Panc1 (cell line): ENCODE data around the gene TMOD2. TPM values are rescaled to one million over a fixed set of nuclear protein-coding genes. Genes with fewer than 3 reads are reported as not detected.

Experiments used
- ATAC-seq: fragments of 200-7000 bp; cut with Tn5 transposase; 2 replicates; pipeline ENCODE4 v1.9.1; 2020; ENCODE audit warnings: mild to moderate bottlenecking, moderate library complexity
- BruUV-seq: library from RNA; stranded (reverse); fragments of 400-500 nt; replicated peaks from 2 replicates; lab custom pipeline; 2021; lab: Mats Ljungman, UMichigan
- CTCF ChIA-PET: fragments of 300-600 bp; sonication (Branson Sonifier 250); formaldehyde crosslinking; loops from one replicate; lab custom pipeline; 2022; ENCODE audit warnings: antibody characterized with exemption; lab: Charles Lee
- POLR2A ChIA-PET: fragments of 300-600 bp; sonication (Branson Sonifier 250); formaldehyde crosslinking; loops from one replicate; lab custom pipeline; 2022; ENCODE audit warnings: antibody characterized with exemption; lab: Charles Lee
- DNase-seq: peaks from one replicate; pipeline ENCODE4 v3.0.0-alpha.2; 2010; ENCODE audit warnings: low read depth, low spot score
- H3K27ac ChIP-seq: 2 replicates; pipeline ENCODE4 v1.5.1; 2011; ENCODE audit warnings: mild to moderate bottlenecking, low read length, inconsistent platforms
- H3K27me3 ChIP-seq: fragments of 200-500 bp; sonication (Bioruptor generic); 2 replicates; pipeline ENCODE4 v1.6.0; 2014; ENCODE audit warnings: low read length, inconsistent platforms; ENCODE audit not compliant: control insufficient read depth, insufficient read depth
- H3K36me3 ChIP-seq: fragments of 200-500 bp; sonication (Bioruptor generic); 2 replicates; pipeline ENCODE4 v1.5.1; 2014; ENCODE audit warnings: inconsistent platforms, mild to moderate bottlenecking, low read length, moderate library complexity; ENCODE audit not compliant: control insufficient read depth, insufficient read depth
- H3K4me1 ChIP-seq: 2 replicates; pipeline ENCODE4 v1.5.1; 2011; ENCODE audit warnings: inconsistent platforms, mild to moderate bottlenecking, low read length, moderate library complexity; ENCODE audit not compliant: control insufficient read depth, insufficient read depth
- H3K4me3 ChIP-seq, 2 experiments: 2 replicates each; pipeline ENCODE4 v1.5.1; 2011 to 2012; ENCODE audit warnings: low read depth in 2 of 2, low read length in 2 of 2, mild to moderate bottlenecking in 2 of 2, inconsistent platforms in 1 of 2, moderate library complexity in 1 of 2
- H3K9me3 ChIP-seq: fragments of 200-500 bp; sonication (Bioruptor generic); 2 replicates; pipeline ENCODE4 v1.5.1; 2014; ENCODE audit warnings: low read depth, mild to moderate bottlenecking, inconsistent platforms, low read length, moderate library complexity; ENCODE audit not compliant: control insufficient read depth, insufficient read depth
- CTCF ChIP-seq: fragments of 450-650 bp; IDR thresholded peaks from 2 replicates; pipeline ENCODE4 v1.5.1; 2017; ENCODE audit warnings: mild to moderate bottlenecking
- POLR2AphosphoS5 ChIP-seq: IDR thresholded peaks from 2 replicates; pipeline ENCODE4 v1.6.1; 2012; ENCODE audit warnings: mild to moderate bottlenecking, low read depth, low read length, moderate library complexity
- SIN3A ChIP-seq: IDR thresholded peaks from 2 replicates; pipeline ENCODE4 v1.6.1; 2012; ENCODE audit warnings: low read depth, mild to moderate bottlenecking, low read length, moderate library complexity, borderline replicate concordance; ENCODE audit not compliant: insufficient read depth
- TCF7L2 ChIP-seq: IDR thresholded peaks from 2 replicates; pipeline ENCODE4 v1.6.1; 2011; ENCODE audit warnings: mild to moderate bottlenecking, low read depth, low read length, inconsistent platforms
- in situ Hi-C: cut with HindIII; loops from 2 replicates; pipeline ENCODE4 v1.10.0; 2016; ENCODE audit warnings: low sequenced_read_pairs, low pct_unique_long_range_greater_than_20kb
- intact Hi-C: fragments of 100-400 bp; cut with micrococcal nuclease; formaldehyde crosslinking; loops from one replicate; pipeline ENCODE4 v1.10.0; 2022; ENCODE audit not compliant: unreplicated experiment
- total RNA-seq: library from RNA; stranded (reverse); gene quantifications from one replicate; pipeline ENCODE4 v1.2.1, GENCODE V29; 2021; ENCODE audit not compliant: unreplicated experiment
- TF ChIP-seq, protein P1 (sequence below), 2 experiments: IDR thresholded peaks; 2 replicates each; pipeline ENCODE4 v1.6.1; 2011 to 2012; ENCODE audit warnings: low read depth in 2 of 2, control low read depth in 1 of 2, low read length in 1 of 2, mild to moderate bottlenecking in 1 of 2, moderate library complexity in 1 of 2; ENCODE audit not compliant: insufficient read depth in 1 of 2

Gene TMOD2
- total RNA-seq, 1 experiment from 2014 or later: 1.7 TPM

DNA sequence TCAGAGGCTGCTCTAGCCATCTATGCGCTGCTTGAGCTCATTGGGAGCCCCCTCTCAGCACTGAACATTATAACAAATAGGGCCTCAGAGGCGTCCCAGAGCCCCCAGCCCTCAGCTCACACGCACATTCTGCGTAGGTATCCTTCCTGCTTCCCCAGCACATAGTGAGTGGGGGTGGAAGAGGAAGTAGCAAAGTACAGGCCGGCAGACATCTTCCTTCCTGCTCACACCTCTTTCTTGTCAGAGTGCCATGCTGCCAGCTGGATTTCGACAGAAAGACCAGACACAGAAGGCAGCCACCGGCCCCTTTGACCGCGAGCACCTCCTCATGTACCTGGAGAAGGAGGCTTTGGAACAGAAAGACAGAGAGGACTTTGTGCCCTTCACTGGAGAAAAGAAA lies 16.6 kb downstream of the TMOD2 start:
- ChIA-PET CTCF (no interaction called here), POLR2A (no interaction called here)
- BruUV-seq: no TSS peak
- Histone ChIP-seq H3K36me3 (no peaks in the 10 kb centered on the region), H3K4me1 (no peaks in the 10 kb centered on the region), H3K27ac (no peak overlapping the region), H3K9me3 (no peaks in the 10 kb centered on the region), H3K27me3 (no peaks in the 10 kb centered on the region), H3K4me3 (no peak overlapping the region)
- TF ChIP-seq, protein P1, sequence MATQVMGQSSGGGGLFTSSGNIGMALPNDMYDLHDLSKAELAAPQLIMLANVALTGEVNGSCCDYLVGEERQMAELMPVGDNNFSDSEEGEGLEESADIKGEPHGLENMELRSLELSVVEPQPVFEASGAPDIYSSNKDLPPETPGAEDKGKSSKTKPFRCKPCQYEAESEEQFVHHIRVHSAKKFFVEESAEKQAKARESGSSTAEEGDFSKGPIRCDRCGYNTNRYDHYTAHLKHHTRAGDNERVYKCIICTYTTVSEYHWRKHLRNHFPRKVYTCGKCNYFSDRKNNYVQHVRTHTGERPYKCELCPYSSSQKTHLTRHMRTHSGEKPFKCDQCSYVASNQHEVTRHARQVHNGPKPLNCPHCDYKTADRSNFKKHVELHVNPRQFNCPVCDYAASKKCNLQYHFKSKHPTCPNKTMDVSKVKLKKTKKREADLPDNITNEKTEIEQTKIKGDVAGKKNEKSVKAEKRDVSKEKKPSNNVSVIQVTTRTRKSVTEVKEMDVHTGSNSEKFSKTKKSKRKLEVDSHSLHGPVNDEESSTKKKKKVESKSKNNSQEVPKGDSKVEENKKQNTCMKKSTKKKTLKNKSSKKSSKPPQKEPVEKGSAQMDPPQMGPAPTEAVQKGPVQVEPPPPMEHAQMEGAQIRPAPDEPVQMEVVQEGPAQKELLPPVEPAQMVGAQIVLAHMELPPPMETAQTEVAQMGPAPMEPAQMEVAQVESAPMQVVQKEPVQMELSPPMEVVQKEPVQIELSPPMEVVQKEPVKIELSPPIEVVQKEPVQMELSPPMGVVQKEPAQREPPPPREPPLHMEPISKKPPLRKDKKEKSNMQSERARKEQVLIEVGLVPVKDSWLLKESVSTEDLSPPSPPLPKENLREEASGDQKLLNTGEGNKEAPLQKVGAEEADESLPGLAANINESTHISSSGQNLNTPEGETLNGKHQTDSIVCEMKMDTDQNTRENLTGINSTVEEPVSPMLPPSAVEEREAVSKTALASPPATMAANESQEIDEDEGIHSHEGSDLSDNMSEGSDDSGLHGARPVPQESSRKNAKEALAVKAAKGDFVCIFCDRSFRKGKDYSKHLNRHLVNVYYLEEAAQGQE (IDR thresholded peaks at IDR 0.05; ENCODE audit: insufficient read depth in 1 of 2, low read depth in 2 of 2, low read length in 1 of 2): no peak
- TF ChIP-seq SIN3A (no peak), CTCF (no peak), TCF7L2 (no peak), POLR2AphosphoS5 (no peak)
- in situ Hi-C loops: no loop called here
- no peak for DNase-seq
- no peak for ATAC-seq
- intact Hi-C loops: no loop called here

- Histone ChIP-seq H3K27ac (no peak overlapping the region), H3K4me3 (no peak overlapping the region), H3K4me1 (no peaks in the 10 kb centered on the region), H3K36me3 (no peaks in the 10 kb centered on the region), H3K27me3 (no peaks in the 10 kb centered on the region), H3K9me3 (no peaks in the 10 kb centered on the region)
- ChIA-PET POLR2A (no interaction called here), CTCF (no interaction called here)
- no TSS peak for BruUV-seq
- intact Hi-C loops: no loop called here
- ATAC-seq (no peak), DNase-seq (no peak)
- in situ Hi-C loops: no loop called here
- TF ChIP-seq, protein P1 (IDR thresholded peaks at IDR 0.05; ENCODE audit: insufficient read depth in 1 of 2, low read depth in 2 of 2, low read length in 1 of 2): no peak
These were observed 19.5 kb downstream of the TMOD2 start for GRCh38 chr15:51770902-51771301.
